Adrenal gland (tissue), 19 donors: ENCODE measurements around the gene CDC6. TPM values are rescaled to one million over a fixed set of nuclear protein-coding genes. Genes with fewer than 3 reads are reported as not detected.

ENCODE experiments used
- DNase-seq, 7 donors: peaks; one replicate each; pipeline ENCODE4 v3.0.0-alpha.2; 2019 to 2020
- H3K27ac ChIP-seq, 5 donors: fragments of 200-600 bp; sonication (generic) in 4 of 5; 1 replicate in 3 of 5; 2 replicates in 2 of 5; pipeline versions ENCODE4 v1.5.1 to v1.8.0; 2016 to 2020; ENCODE audit warnings: mild to moderate bottlenecking in 1 of 5
- H3K27me3 ChIP-seq: fragments of 200-600 bp; 2 replicates; pipeline ENCODE4 v1.8.0; 2021
- H3K36me3 ChIP-seq, 2 donors: fragments of 200-600 bp; replicated peaks in 1 of 2; 1 replicate in 1 of 2; 2 replicates in 1 of 2; pipeline versions ENCODE4 v1.5.1 to v1.8.0; 2018 to 2022
- H3K4me1 ChIP-seq, 2 donors: fragments of 200-600 bp; replicated peaks in 1 of 2; 1 replicate in 1 of 2; 2 replicates in 1 of 2; pipeline versions ENCODE4 v1.5.1 to v1.8.0; 2018 to 2021
- H3K4me3 ChIP-seq, 4 donors: fragments of 200-600 bp; sonication (generic) in 3 of 4; one replicate each; pipeline ENCODE4 v1.5.1; 2016 to 2018
- H3K9me3 ChIP-seq, 3 donors: fragments of 200-600 bp; sonication (generic) in 1 of 3; replicated peaks in 1 of 3; 1 replicate in 2 of 3; 2 replicates in 1 of 3; pipeline versions ENCODE4 v1.5.1 to v1.8.0; 2016 to 2021
- CTCF ChIP-seq, 6 experiments: fragments of 450-650 bp in 4 of 6; fragments of 200-600 bp in 2 of 6; sonication (generic) in 1 of 6; IDR thresholded peaks; 1 replicate in 5 of 6; 2 replicates in 1 of 6; pipeline versions ENCODE4 v1.5.1 to v1.8.0; 2016 to 2021; ENCODE audit warnings: antibody characterized with exemption in 6 of 6, mild to moderate bottlenecking in 2 of 6, moderate library complexity in 1 of 6
- POLR2A ChIP-seq, 2 donors: fragments of 450-650 bp; IDR thresholded peaks; one replicate each; pipeline ENCODE4 v1.6.1; 2017; ENCODE audit warnings: antibody characterized with exemption in 2 of 2, mild to moderate bottlenecking in 2 of 2, moderate library complexity in 1 of 2
- WGBS, 4 donors: extraction: QIAGEN DNeasy Blood & Tissue Kit in 2 of 4; methylation state at CpG; one replicate each; pipeline versions ENCODE4 v1.1.5 to v1.1.7; 2013 to 2017; 5-methylcytosine and 5-hydroxymethylcytosine counted together
- intact Hi-C, 2 donors: fragments of 100-400 bp; cut with DNase I; formaldehyde crosslinking; loops; one replicate each; pipeline versions ENCODE4 v1.14.1 to v1.15.0; 2022 to 2023
- long read RNA-seq, 10 donors: library from polyadenylated mRNA in 3 of 10; unstranded in 2 of 10; stranded (forward) in 1 of 10; transcript quantifications; one replicate each; pipeline ENCODE4 v2.0.0 and lab custom pipeline, GENCODE V29; 2021 to 2026
- polyA plus RNA-seq, 3 donors: library from polyadenylated mRNA; stranded (reverse); fragments of 200-250 nt in 2 of 3; fragments of 350-450 nt in 1 of 3; fragmentation: Illumina TruSeq in 1 of 3; extraction: RNeasy Lipid Tissue Mini Kit (QIAGEN cat#74804) in 1 of 3; gene quantifications; one replicate each; pipeline ENCODE4 v1.2.3, GENCODE V29; 2013 to 2014
- total RNA-seq, 9 donors: library from RNA; depleted of rRNA in 4 of 9; stranded (reverse); fragments of >200 nt in 4 of 9; fragments of 120-200 nt in 1 of 9; fragmentation: NEBNext Ultra II Directional in 1 of 9; extraction: Animal tissue kit (Norgen Biotek cat#: 25700) in 1 of 9; gene quantifications; one replicate each; pipeline versions ENCODE4 v1.1.0 to v1.2.4, GENCODE V29; 2013 to 2023
- donor health status: healthy with polysubstance abuse.
- donor health status: Bipolar disorder and iron deficiency.
- donor health status: DM: yes; HTN: yes; CAD: no.
- donor health status: DM: no; HTN: no; CAD: no.
- donor health status: DM: no; HTN: no; CAD: no.
- donor health status: DM: yes; HTN: yes; CAD: no.

The CDC6 gene
- 10 to 100 TPM in 2 of 9 donors, 1 to 10 TPM in 6, under 1 TPM in 1; 0.69 to 12.1 (median 2.7) TPM for total RNA-seq
- 10 to 100 TPM in 1 of 3 donors, 1 to 10 TPM in 2; 1.0 to 31.3 (median 1.0) TPM for polyA plus RNA-seq
- long read RNA-seq, donor 1, full-length matches to known transcripts, result 3 of 3 reads
- long read RNA-seq, donor 1, partial matches to known transcripts, result 0 of 3 reads
- long read RNA-seq, donor 1, other reads (novel, unspliced or antisense), result 0 of 3 reads
- long read RNA-seq, donor 2, result 0 reads
- long read RNA-seq, donor 3, full-length matches to known transcripts, result 2 of 2 reads
- long read RNA-seq, donor 3, partial matches to known transcripts, result 0 of 2 reads
- long read RNA-seq, donor 3, other reads (novel, unspliced or antisense), result 0 of 2 reads
- long read RNA-seq, donor 4, full-length matches to known transcripts, result 2 of 2 reads
- long read RNA-seq, donor 4, partial matches to known transcripts, result 0 of 2 reads
- long read RNA-seq, donor 4, other reads (novel, unspliced or antisense), result 0 of 2 reads
- long read RNA-seq, donor 5, full-length matches to known transcripts, result 3 of 3 reads
- long read RNA-seq, donor 5, partial matches to known transcripts, result 0 of 3 reads
- long read RNA-seq, donor 5, other reads (novel, unspliced or antisense), result 0 of 3 reads
- long read RNA-seq, donor 6, full-length matches to known transcripts, result 1 of 1 reads
- long read RNA-seq, donor 6, partial matches to known transcripts, result 0 of 1 reads
- long read RNA-seq, donor 6, other reads (novel, unspliced or antisense), result 0 of 1 reads
- long read RNA-seq, donor 7, partial matches to known transcripts, result 0 of 1 reads
- long read RNA-seq, donor 7, other reads (novel, unspliced or antisense), result 0 of 1 reads
- long read RNA-seq, donor 8, full-length matches to known transcripts, result 4 of 4 reads
- long read RNA-seq, donor 8, partial matches to known transcripts, result 0 of 4 reads
- long read RNA-seq, donor 8, other reads (novel, unspliced or antisense), result 0 of 4 reads
- long read RNA-seq, donor 9, full-length matches to known transcripts, result 1 of 1 reads
- long read RNA-seq, donor 9, partial matches to known transcripts, result 0 of 1 reads
- long read RNA-seq, donor 9, other reads (novel, unspliced or antisense), result 0 of 1 reads
- long read RNA-seq, donor 10, full-length matches to known transcripts, result 2 of 2 reads
- long read RNA-seq, donor 10, partial matches to known transcripts, result 0 of 2 reads
- long read RNA-seq, donor 10, other reads (novel, unspliced or antisense), result 0 of 2 reads

- peaks cover 0 to 18% of the 10 kb centered on the region in 2 donors for H3K4me1 ChIP-seq
- intact Hi-C loops, result loop anchor here in 1 of 2 donors (5.0 kb wide), 1 partner anchor 85 kb away; no protein-coding TSS in a partner anchor
- peak within 1 kb of the TSS in 2 of 5 donors; percentile 21 to 47 for H3K27ac ChIP-seq
- peak within 1 kb of the TSS in 2 of 4 donors; percentile 40 to 63 for H3K4me3 ChIP-seq
- 0% methylated on average over 20 to 47 of the region's 47 CpGs for WGBS, 4 donors
- peak; percentile 98 to 100 (median 99) for DNase-seq
- TF ChIP-seq POLR2A (IDR thresholded peaks at IDR 0.05) (peak in 1 of 2 donors; percentile 40), CTCF (IDR thresholded peaks at IDR 0.05) (no peak)
- H3K9me3 ChIP-seq, result no peaks in the 10 kb centered on the region
- H3K27me3 ChIP-seq, result no peaks in the 10 kb centered on the region
- no peaks in the 10 kb centered on the region for H3K36me3 ChIP-seq
Observed at GRCh38 chr17:40287494-40288369, at the start of gene CDC6. CDC6 (plus strand) TSS chr17:40287879; CDS start chr17:40289421, 1,542 bp downstream.

GRCh38 chr17:40241252-40241834, 46.3 kb upstream of the CDC6 start:
- H3K9me3 ChIP-seq, result no peaks in the 10 kb centered on the region
- no peak overlapping the region for H3K27ac ChIP-seq
- WGBS, 4 donors, result 87 to 90% (median 89%) methylated on average over 4 of the region's 4 CpGs
- TF ChIP-seq CTCF (IDR thresholded peaks at IDR 0.05) (no peak), POLR2A (IDR thresholded peaks at IDR 0.05) (no peak)
- DNase-seq, result no peak
- H3K4me1 ChIP-seq, result peaks cover 0 to 26% of the 10 kb centered on the region in 2 donors
- intact Hi-C loops, result no loop called here
- no peaks in the 10 kb centered on the region for H3K36me3 ChIP-seq
- H3K4me3 ChIP-seq, result no peak overlapping the region
- H3K27me3 ChIP-seq, result no peaks in the 10 kb centered on the region

- Histone ChIP-seq H3K27me3 (no peaks in the 10 kb centered on the region), H3K27ac (peak overlapping the region in 1 of 5 donors; percentile 45), H3K9me3 (no peaks in the 10 kb centered on the region), H3K4me1 (peaks cover 0 to 26% of the 10 kb centered on the region in 2 donors), H3K4me3 (no peak overlapping the region), H3K36me3 (no peaks in the 10 kb centered on the region)
- no peak for TF ChIP-seq CTCF (IDR thresholded peaks at IDR 0.05)
- TF ChIP-seq POLR2A (IDR thresholded peaks at IDR 0.05), result no peak
- DNase-seq, result peak in 1 of 7 donors; percentile 47
- intact Hi-C loops, result no loop called here
- 72 to 88% (median 82%) methylated on average over 3 of the region's 3 CpGs for WGBS, 4 donors
Observed at GRCh38 chr17:40242774-40243173, 44.9 kb upstream of the CDC6 start.
